GM18861 (cell line): ENCODE measurements around the gene CAMK2A.
"Not testable (repeated sequence)": the region's sequence is repeated elsewhere in the genome, so short reads cannot be mapped to it uniquely, and the experiment has no call there.

Source experiments
- ATAC-seq: cut with Tn5 transposase; IDR thresholded peaks from one replicate; pipeline ENCODE4 v1.9.1; 2021; ENCODE audit not compliant: unreplicated experiment

The CAMK2A gene

GRCh38 chr5:150255659-150256409, 33.7 kb downstream of the CAMK2A start:
- no peak for ATAC-seq

- no peak for ATAC-seq
These were observed 34.8 kb downstream of the CAMK2A start for GRCh38 chr5:150254774-150255173.

GRCh38 chr5:150254363-150254762, 35.2 kb downstream of the CAMK2A start:
- no peak for ATAC-seq

GRCh38 chr5:150253416-150254208, 36.0 kb downstream of the CAMK2A start:
- ATAC-seq = no peak

- ATAC-seq = no peak
These were observed 37.1 kb downstream of the CAMK2A start for GRCh38 chr5:150252489-150252888.

- ATAC-seq = no peak
These were observed 38.1 kb downstream of the CAMK2A start for GRCh38 chr5:150251504-150251903.

- no peak for ATAC-seq
These were observed 39.8 kb downstream of the CAMK2A start for GRCh38 chr5:150249744-150250143.

- no peak for ATAC-seq
These were observed 40.6 kb downstream of the CAMK2A start for GRCh38 chr5:150248946-150249345.

- not testable (repeated sequence) for ATAC-seq
These were observed 41.1 kb downstream of the CAMK2A start for GRCh38 chr5:150248493-150248892.

- ATAC-seq = no peak
These were observed 41.8 kb downstream of the CAMK2A start for GRCh38 chr5:150247726-150248125.

- ATAC-seq = no peak
These were observed 42.7 kb downstream of the CAMK2A start for GRCh38 chr5:150246835-150247234.

GRCh38 chr5:150246429-150246828, 43.1 kb downstream of the CAMK2A start:
- no peak for ATAC-seq

- ATAC-seq = no peak
These were observed 43.8 kb downstream of the CAMK2A start for GRCh38 chr5:150245808-150246207.

- ATAC-seq = no peak
These were observed 44.3 kb downstream of the CAMK2A start for GRCh38 chr5:150245111-150245789.

- no peak for ATAC-seq
These were observed 45.4 kb downstream of the CAMK2A start for GRCh38 chr5:150244209-150244608.

GRCh38 chr5:150243590-150243989, 46.0 kb downstream of the CAMK2A start:
- no peak for ATAC-seq

- no peak for ATAC-seq
These were observed 47.2 kb downstream of the CAMK2A start for GRCh38 chr5:150242251-150242894.

- ATAC-seq = no peak
These were observed 48.0 kb downstream of the CAMK2A start for GRCh38 chr5:150241298-150242160.

- ATAC-seq = no peak
These were observed 49.8 kb downstream of the CAMK2A start for GRCh38 chr5:150239794-150240122.

- no peak for ATAC-seq
These were observed 50.3 kb downstream of the CAMK2A start for GRCh38 chr5:150239099-150239793.
